ENCODE data around the gene PFKFB3.
"Not testable (repeated sequence)": the region's sequence is repeated elsewhere in the genome, so short reads cannot be mapped to it uniquely, and the experiment has no call there.

The PFKFB3 gene

GRCh38 chr10:6292741-6293151 lies 90.0 kb downstream of the PFKFB3 start:
- H3K4me1 ChIP-seq (ENCODE audit: low read depth, poor library complexity, severe bottlenecking): peaks cover 34% of the 10 kb centered on the region
- TF ChIP-seq, protein P1, sequence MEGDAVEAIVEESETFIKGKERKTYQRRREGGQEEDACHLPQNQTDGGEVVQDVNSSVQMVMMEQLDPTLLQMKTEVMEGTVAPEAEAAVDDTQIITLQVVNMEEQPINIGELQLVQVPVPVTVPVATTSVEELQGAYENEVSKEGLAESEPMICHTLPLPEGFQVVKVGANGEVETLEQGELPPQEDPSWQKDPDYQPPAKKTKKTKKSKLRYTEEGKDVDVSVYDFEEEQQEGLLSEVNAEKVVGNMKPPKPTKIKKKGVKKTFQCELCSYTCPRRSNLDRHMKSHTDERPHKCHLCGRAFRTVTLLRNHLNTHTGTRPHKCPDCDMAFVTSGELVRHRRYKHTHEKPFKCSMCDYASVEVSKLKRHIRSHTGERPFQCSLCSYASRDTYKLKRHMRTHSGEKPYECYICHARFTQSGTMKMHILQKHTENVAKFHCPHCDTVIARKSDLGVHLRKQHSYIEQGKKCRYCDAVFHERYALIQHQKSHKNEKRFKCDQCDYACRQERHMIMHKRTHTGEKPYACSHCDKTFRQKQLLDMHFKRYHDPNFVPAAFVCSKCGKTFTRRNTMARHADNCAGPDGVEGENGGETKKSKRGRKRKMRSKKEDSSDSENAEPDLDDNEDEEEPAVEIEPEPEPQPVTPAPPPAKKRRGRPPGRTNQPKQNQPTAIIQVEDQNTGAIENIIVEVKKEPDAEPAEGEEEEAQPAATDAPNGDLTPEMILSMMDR (conservative IDR thresholded peaks at IDR 0.05; ENCODE audit: low read depth, low read length): no peak
- H2AFZ ChIP-seq (ENCODE audit: low read depth): no peak overlapping the region
- no peak overlapping the region for H3K4me3 ChIP-seq (IDR thresholded peaks at IDR 0.05; ENCODE audit: insufficient read depth, low read depth, low read length)
- H3K27me3 ChIP-seq (ENCODE audit: insufficient read depth, low read depth): no peaks in the 10 kb centered on the region
- H3K79me2 ChIP-seq (ENCODE audit: insufficient read depth, low read depth): no peaks in the 10 kb centered on the region
- H3K27ac ChIP-seq: no peak overlapping the region
- H3K4me2 ChIP-seq: no peak overlapping the region
- no peaks in the 10 kb centered on the region for H4K20me1 ChIP-seq (ENCODE audit: insufficient read depth)
- H3K36me3 ChIP-seq (ENCODE audit: insufficient read depth): no peaks in the 10 kb centered on the region
- no peak overlapping the region for H3K9ac ChIP-seq

GRCh38 chr10:6296425-6296824 lies 93.7 kb downstream of the PFKFB3 start:
- H3K79me2 ChIP-seq (ENCODE audit: insufficient read depth, low read depth); H3K27me3 ChIP-seq (ENCODE audit: insufficient read depth, low read depth); H3K9ac ChIP-seq; H4K20me1 ChIP-seq (ENCODE audit: insufficient read depth); H3K4me3 ChIP-seq (IDR thresholded peaks at IDR 0.05; ENCODE audit: insufficient read depth, low read depth, low read length); H2AFZ ChIP-seq (ENCODE audit: low read depth); H3K36me3 ChIP-seq (ENCODE audit: insufficient read depth): not testable (repeated sequence)
- Histone ChIP-seq H3K27ac (peak overlapping the region; percentile 84), H3K4me1 (ENCODE audit: low read depth, poor library complexity, severe bottlenecking) (peaks cover 66% of the 10 kb centered on the region), H3K4me2 (peak overlapping the region; percentile 78; the same call in 1 of the 2 replicates)

DNA sequence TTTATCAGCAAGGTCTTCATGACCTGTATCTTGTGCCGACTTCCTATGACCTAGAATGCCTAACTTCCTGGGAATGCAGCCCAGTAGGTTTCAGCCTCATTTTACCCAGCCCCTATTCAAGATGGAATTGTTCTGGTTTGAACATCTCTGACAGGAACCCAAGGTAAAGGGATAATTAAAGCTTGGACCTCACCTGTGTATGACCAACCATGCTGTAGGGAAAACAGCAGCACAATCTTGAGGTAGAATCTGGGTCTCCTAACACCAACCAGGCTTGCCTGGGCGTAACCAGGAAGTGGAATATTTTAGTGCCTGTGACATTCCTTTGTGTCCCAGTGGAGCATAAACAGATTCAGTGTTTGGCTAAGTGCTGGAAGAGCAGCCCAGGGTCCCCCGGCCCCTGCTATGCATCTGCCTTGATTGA lies 94.1 kb downstream of the PFKFB3 start:
- H3K9ac ChIP-seq: no peak overlapping the region
- no peaks in the 10 kb centered on the region for H3K36me3 ChIP-seq (ENCODE audit: insufficient read depth)
- no peak overlapping the region for H3K4me2 ChIP-seq
- no peaks in the 10 kb centered on the region for H3K27me3 ChIP-seq (ENCODE audit: insufficient read depth, low read depth)
- no peak overlapping the region for H3K4me3 ChIP-seq (IDR thresholded peaks at IDR 0.05; ENCODE audit: insufficient read depth, low read depth, low read length)
- no peaks in the 10 kb centered on the region for H4K20me1 ChIP-seq (ENCODE audit: insufficient read depth)
- H3K27ac ChIP-seq: no peak overlapping the region
- no peak overlapping the region for H2AFZ ChIP-seq (ENCODE audit: low read depth)
- H3K79me2 ChIP-seq (ENCODE audit: insufficient read depth, low read depth): no peaks in the 10 kb centered on the region
- TF ChIP-seq, protein P1 (conservative IDR thresholded peaks at IDR 0.05; ENCODE audit: low read depth, low read length): no peak
- peaks cover 71% of the 10 kb centered on the region for H3K4me1 ChIP-seq (ENCODE audit: low read depth, poor library complexity, severe bottlenecking)

DNA sequence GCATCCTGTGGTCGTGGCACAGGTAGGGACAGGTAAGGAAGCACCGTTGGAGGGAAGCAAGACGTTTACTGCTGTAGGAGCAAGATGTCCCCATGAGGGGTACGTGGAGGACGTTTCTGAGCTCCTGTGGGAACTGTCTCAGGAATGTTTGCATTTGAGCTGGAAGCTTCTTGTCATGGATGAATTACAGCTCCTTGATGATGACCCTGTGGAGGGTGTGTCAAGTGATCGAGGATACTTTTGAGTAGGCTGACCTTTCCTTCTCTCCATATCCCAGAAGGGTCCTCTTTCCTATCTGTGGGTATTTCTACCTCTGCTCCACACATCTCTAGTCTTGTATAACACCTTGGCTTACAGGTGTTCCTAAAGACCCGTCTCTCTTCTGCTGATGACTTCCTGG lies 94.8 kb downstream of the PFKFB3 start:
- TF ChIP-seq, protein P1 (conservative IDR thresholded peaks at IDR 0.05; ENCODE audit: low read depth, low read length): no peak
- no peak overlapping the region for H3K27ac ChIP-seq
- no peaks in the 10 kb centered on the region for H3K36me3 ChIP-seq (ENCODE audit: insufficient read depth)
- no peak overlapping the region for H3K9ac ChIP-seq
- no peaks in the 10 kb centered on the region for H4K20me1 ChIP-seq (ENCODE audit: insufficient read depth)
- H3K4me2 ChIP-seq: no peak overlapping the region
- no peaks in the 10 kb centered on the region for H3K27me3 ChIP-seq (ENCODE audit: insufficient read depth, low read depth)
- no peak overlapping the region for H3K4me3 ChIP-seq (IDR thresholded peaks at IDR 0.05; ENCODE audit: insufficient read depth, low read depth, low read length)
- no peak overlapping the region for H2AFZ ChIP-seq (ENCODE audit: low read depth)
- no peaks in the 10 kb centered on the region for H3K79me2 ChIP-seq (ENCODE audit: insufficient read depth, low read depth)
- peaks cover 73% of the 10 kb centered on the region for H3K4me1 ChIP-seq (ENCODE audit: low read depth, poor library complexity, severe bottlenecking)

DNA sequence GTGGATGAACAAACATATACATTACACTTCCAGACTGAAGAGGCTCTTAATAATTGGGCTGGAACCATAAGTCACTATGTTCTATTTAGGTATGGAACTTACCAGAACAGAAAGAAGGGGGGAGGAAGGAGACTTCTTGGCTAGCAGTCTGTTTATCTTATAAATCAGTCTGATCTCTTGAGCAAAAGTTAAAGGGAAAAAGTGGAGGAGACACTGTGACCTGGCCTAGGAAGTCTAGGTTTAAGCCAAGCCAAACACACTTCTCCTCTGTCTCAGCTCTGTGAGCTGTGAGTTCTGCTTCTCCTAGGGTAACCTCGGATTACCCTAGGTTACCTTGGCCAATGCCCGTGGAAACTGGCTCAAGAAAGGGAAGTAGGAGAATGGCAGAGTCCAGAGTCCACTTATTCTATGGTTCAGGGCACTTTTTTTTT lies 95.2 kb downstream of the PFKFB3 start:
- Histone ChIP-seq H2AFZ (ENCODE audit: low read depth) (no peak overlapping the region), H3K4me3 (IDR thresholded peaks at IDR 0.05; ENCODE audit: insufficient read depth, low read depth, low read length) (no peak overlapping the region), H3K36me3 (ENCODE audit: insufficient read depth) (no peaks in the 10 kb centered on the region), H3K27ac (no peak overlapping the region), H3K4me1 (ENCODE audit: low read depth, poor library complexity, severe bottlenecking) (peaks cover 73% of the 10 kb centered on the region), H3K4me2 (no peak overlapping the region), H4K20me1 (ENCODE audit: insufficient read depth) (no peaks in the 10 kb centered on the region), H3K9ac (no peak overlapping the region), H3K79me2 (ENCODE audit: insufficient read depth, low read depth) (no peaks in the 10 kb centered on the region), H3K27me3 (ENCODE audit: insufficient read depth, low read depth) (no peaks in the 10 kb centered on the region)
- TF ChIP-seq, protein P1 (conservative IDR thresholded peaks at IDR 0.05; ENCODE audit: low read depth, low read length): no peak
